Measurements from ENCODE around the gene PNPLA2.

The PNPLA2 gene

GRCh38 chr11:833114-833791 lies 14.5 kb downstream of the PNPLA2 start:
- peak overlapping the region; percentile 76 to 78 for H3K4me3 ChIP-seq (replicated peaks in 1 of 2; ENCODE audit: low read depth in 2 of 2, low read length in 2 of 2)
- peak; percentile 54 to 60 for DNase-seq (ENCODE audit: low read depth in 2 of 2)

GRCh38 chr11:833849-834311 lies 15.2 kb downstream of the PNPLA2 start:
- no peak for TF ChIP-seq CTCF (IDR thresholded peaks at IDR 0.05; ENCODE audit: low read depth, low read length)
- peak in 1 of 2 donors; percentile 58 for DNase-seq (ENCODE audit: low read depth in 2 of 2)
- H3K4me3 ChIP-seq (replicated peaks in 1 of 2; ENCODE audit: low read depth in 2 of 2, low read length in 2 of 2) = peak overlapping the region; percentile 76 to 78

More at GRCh38 chr11:833114-833791, 14.5 kb downstream of the PNPLA2 start:
- TF ChIP-seq CTCF (IDR thresholded peaks at IDR 0.05; ENCODE audit: low read depth, low read length) = no peak

GRCh38 chr11:834371-835316 lies 15.9 kb downstream of the PNPLA2 start:
- no peak for TF ChIP-seq CTCF (IDR thresholded peaks at IDR 0.05; ENCODE audit: low read depth, low read length)
- peak; percentile 64 to 77 for DNase-seq (ENCODE audit: low read depth in 2 of 2)
- H3K4me3 ChIP-seq (replicated peaks in 1 of 2; ENCODE audit: low read depth in 2 of 2, low read length in 2 of 2) = peak overlapping the region; percentile 21 to 31

GRCh38 chr11:836274-836673 lies 17.6 kb downstream of the PNPLA2 start:
- H3K4me3 ChIP-seq (replicated peaks in 1 of 2; ENCODE audit: low read depth in 2 of 2, low read length in 2 of 2) = no peak overlapping the region
- no peak for DNase-seq (ENCODE audit: low read depth in 2 of 2)
- no peak for TF ChIP-seq CTCF (IDR thresholded peaks at IDR 0.05; ENCODE audit: low read depth, low read length)

- no peak overlapping the region for H3K4me3 ChIP-seq (replicated peaks in 1 of 2; ENCODE audit: low read depth in 2 of 2, low read length in 2 of 2)
- DNase-seq (ENCODE audit: low read depth in 2 of 2) = no peak
- TF ChIP-seq CTCF (IDR thresholded peaks at IDR 0.05; ENCODE audit: low read depth, low read length) = no peak
Measured at GRCh38 chr11:836700-837099, 18.0 kb downstream of the PNPLA2 start.

- no peak for TF ChIP-seq CTCF (IDR thresholded peaks at IDR 0.05; ENCODE audit: low read depth, low read length)
- no peak overlapping the region for H3K4me3 ChIP-seq (replicated peaks in 1 of 2; ENCODE audit: low read depth in 2 of 2, low read length in 2 of 2)
- no peak for DNase-seq (ENCODE audit: low read depth in 2 of 2)
Measured at GRCh38 chr11:837189-837989, 18.7 kb downstream of the PNPLA2 start.

Measured in cardiac fibroblast (primary cell).